22Rv1 (cell line): ENCODE data around the gene IFNG.

ENCODE experiments used
- ZFX ChIP-seq: fragments of 450-650 bp; IDR thresholded peaks from 2 replicates; pipeline ENCODE4 v1.6.1; 2017; ENCODE audit warnings: antibody characterized with exemption, borderline replicate concordance
- TF ChIP-seq, protein P1 (sequence below): fragments of 450-650 bp; IDR thresholded peaks from 2 replicates; pipeline ENCODE4 v1.5.1; 2017; ENCODE audit warnings: mild to moderate bottlenecking

DNA sequence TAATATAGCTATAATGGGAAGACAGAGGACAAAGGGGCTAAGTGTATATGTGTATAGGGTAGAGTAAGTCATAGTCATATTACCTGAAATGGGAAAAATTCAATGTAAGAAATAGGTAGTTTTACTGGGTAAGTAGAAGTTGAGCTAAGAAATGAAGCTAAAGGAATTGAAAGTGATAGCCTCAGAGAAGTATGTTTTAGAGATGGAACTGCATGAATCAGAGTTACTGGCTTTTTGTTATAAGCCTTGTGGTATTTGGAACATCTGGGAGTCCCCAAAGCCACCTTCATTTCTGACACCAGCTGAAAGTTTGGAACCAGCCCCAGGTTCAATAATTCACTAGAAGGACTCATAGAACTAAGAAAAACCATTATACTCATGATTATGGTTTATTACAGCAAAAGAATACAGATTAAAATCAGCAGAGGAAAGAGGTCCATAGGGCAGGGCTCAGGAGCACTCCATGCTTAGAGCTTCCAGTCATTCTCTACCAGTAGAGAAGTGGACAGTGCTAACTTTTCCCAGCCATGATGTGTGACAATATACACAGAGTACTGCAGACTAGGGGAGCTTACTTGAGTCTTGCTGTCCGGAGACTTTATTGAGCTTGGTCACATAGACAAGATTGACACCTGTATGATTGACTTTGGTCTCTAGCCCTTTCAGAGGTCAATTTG lies 9.8 kb upstream of the IFNG start:
- TF ChIP-seq, protein P1, sequence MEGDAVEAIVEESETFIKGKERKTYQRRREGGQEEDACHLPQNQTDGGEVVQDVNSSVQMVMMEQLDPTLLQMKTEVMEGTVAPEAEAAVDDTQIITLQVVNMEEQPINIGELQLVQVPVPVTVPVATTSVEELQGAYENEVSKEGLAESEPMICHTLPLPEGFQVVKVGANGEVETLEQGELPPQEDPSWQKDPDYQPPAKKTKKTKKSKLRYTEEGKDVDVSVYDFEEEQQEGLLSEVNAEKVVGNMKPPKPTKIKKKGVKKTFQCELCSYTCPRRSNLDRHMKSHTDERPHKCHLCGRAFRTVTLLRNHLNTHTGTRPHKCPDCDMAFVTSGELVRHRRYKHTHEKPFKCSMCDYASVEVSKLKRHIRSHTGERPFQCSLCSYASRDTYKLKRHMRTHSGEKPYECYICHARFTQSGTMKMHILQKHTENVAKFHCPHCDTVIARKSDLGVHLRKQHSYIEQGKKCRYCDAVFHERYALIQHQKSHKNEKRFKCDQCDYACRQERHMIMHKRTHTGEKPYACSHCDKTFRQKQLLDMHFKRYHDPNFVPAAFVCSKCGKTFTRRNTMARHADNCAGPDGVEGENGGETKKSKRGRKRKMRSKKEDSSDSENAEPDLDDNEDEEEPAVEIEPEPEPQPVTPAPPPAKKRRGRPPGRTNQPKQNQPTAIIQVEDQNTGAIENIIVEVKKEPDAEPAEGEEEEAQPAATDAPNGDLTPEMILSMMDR: no peak
- TF ChIP-seq ZFX: no peak
